Activated naive CD4-positive, alpha-beta T cell treated with anti-CD3 and anti-CD28 coated beads, Interleukin-2, amount 50 U/mL, for 16 hours (primary cell): ENCODE data around the gene PITX3.
"Not testable (repeated sequence)": the region's sequence is repeated elsewhere in the genome, so short reads cannot be mapped to it uniquely, and the experiment has no call there.

Source experiments
- DNase-seq: peaks from one replicate; pipeline ENCODE4 v3.0.0-alpha.2; 2020

Gene PITX3

GRCh38 chr10:102254426-102254825 lies 13.1 kb upstream of the PITX3 start:
- no peak for DNase-seq

DNA sequence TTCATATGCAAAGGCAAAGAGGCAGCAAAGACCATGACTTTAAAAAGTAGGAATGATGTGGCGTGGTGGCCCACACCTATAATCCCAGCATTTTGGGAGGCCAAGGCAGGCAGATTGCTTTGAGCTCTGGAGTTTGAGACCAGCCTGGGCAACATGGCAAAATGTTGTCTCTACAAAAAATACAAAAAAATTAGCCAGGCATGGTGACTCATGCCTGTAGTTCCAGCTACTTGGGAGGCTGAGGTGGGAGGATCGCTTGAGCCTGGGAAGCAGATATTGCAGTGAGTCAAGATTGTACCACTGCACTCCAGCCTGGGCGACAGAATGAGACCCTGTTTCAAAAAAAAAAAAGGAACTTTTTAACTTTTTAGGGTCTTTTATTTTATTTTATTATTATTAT lies 11.2 kb upstream of the PITX3 start:
- not testable (repeated sequence) for DNase-seq

- no peak for DNase-seq
These were observed 6.4 kb upstream of the PITX3 start for GRCh38 chr10:102247734-102248133.

DNA sequence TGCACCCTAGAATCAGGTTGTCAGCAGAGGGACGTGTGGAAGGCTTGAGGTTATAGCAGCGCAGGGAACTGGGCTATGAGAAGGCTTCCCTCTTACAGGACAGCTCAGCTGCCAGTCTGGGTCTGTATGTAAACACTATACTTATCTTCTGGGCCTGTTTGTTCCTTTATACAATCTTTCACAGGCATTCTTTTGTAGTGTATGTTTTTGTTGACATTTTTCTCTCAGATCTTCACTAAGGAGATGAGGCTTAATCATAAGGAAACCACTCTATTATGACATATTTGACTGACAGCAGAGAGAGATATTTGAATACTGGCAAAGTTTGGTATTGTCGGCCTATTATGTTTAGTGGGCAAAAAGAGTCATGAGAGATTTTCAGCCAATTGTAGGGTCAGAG lies 4.9 kb upstream of the PITX3 start:
- no peak for DNase-seq

DNA sequence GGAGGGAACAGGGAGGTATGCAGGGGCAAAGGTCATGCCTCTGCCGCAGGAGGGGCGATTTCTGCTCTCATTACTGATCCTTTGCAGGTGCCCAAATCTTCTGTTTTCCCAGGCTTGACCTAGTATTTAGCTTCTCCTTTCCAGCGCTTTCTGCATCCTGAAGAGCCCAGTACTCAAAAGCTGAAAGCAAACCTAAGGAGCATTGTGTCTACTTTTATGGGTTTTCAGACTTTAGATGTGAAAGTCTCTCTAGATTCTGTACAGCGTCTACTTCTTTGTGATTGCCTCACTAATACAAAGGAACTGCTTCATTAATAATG lies 4.6 kb upstream of the PITX3 start:
- DNase-seq, result no peak

DNA sequence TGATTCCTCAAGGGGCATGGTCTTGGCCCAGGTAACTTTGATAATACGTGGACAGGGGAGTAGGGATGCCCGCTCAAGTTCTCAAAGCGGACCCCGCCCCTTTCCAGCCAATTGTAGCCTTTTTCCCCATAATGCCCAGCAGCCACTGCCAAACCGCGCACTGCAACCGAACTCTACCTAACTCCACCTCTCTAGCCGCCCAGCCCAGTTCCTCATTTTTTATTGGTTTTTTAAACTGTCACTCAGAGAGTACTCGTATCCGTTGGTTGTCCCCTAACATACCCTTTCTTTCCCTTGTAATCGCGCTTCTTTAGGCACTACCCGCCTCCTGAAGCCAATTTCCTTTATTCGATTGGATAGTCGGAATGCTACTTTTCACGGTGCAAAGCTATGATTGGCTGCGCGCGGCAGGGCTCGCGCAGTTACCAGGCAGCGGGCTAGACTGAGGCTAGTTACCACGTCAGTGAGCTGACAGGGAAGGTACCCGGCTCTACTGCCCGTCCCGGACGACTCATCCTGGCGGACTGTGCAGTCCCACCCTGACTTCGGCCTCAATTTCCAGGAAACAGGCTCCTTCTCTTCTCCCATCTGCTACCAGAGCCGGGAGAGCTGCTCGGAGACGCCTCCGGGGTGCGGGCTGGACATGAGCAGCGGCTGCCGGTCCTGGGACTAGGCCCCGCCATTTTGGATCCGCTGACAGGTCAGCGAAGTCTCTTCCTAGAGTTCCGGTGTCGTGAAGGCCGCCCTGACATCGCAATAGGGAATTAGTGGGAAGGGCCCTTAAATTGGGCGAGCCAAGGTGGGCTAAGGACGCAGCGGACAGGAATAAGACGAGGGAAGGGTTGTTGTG lies 4.0 kb upstream of the PITX3 start, which contains the start of gene GBF1:
TSS of gene GBF1 (plus strand) at position 451 of the 850 bp plus-strand sequence. CDS start 13,407 bp downstream, outside the sequence.
- peak; percentile 86 for DNase-seq

- DNase-seq, result no peak
These were observed 2.0 kb upstream of the PITX3 start for GRCh38 chr10:102243309-102243708.

GRCh38 chr10:102242118-102242485 lies 790 bp upstream of the PITX3 start:
- DNase-seq, result no peak

- no peak for DNase-seq
These were observed 274 bp downstream of the PITX3 start for GRCh38 chr10:102241032-102241443.

DNA sequence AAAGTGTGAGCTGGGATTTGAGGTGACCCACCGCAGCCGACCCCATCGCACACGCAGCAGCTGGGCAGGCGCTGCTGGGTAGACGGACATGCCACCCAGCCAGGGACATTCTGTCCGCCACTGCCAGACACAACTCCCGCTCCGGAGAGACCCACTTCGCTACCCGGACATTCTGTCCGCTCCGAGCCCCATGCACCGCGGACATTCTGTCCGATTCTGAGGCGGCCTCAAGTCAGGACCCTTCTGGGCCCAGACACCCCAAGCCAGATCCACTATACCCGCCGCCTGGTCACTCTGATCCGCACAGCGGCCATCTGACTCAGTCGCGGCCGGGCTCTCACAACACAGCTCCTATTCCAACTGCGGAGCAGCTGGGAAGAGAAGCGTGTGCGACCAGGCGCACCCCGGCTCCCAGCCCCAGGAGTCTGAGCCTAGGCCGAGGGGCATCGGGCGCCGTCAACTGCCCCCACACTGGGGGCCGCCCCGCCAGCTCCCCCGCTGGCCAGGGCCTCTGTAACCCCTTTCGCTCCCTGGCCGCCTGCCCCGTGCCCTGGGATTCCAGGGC lies 763 bp downstream of the PITX3 start:
- DNase-seq, result no peak

DNA sequence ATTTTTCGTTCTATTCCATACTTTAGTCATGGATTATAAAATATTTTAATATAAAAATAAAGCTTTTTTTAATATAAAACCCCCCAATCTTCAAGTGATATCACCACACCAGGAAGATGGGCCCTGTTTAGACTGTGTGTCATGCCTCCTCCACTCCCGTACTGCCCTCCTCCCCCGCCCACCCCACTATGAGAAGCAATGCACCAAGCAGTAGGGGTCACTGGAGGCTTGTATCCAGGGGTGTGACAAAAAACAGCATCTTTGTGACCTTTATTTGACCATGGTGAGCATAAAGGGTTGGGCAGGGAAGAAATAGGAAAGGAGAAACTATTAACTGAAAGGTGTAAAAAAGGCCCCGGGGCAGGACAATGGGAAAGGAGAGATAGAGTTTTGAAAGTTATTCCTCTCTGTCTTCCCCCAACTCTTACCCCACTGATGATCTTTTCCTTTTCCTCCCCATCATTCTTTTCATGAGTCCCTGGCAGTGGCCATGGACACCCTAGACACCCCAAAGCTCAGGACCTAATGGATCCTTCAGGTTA lies 3.5 kb downstream of the PITX3 start:
- no peak for DNase-seq

- no peak for DNase-seq
These were observed 5.3 kb downstream of the PITX3 start for GRCh38 chr10:102236006-102236405.

- no peak for DNase-seq
These were observed 5.8 kb downstream of the PITX3 start for GRCh38 chr10:102235598-102235920.

DNA sequence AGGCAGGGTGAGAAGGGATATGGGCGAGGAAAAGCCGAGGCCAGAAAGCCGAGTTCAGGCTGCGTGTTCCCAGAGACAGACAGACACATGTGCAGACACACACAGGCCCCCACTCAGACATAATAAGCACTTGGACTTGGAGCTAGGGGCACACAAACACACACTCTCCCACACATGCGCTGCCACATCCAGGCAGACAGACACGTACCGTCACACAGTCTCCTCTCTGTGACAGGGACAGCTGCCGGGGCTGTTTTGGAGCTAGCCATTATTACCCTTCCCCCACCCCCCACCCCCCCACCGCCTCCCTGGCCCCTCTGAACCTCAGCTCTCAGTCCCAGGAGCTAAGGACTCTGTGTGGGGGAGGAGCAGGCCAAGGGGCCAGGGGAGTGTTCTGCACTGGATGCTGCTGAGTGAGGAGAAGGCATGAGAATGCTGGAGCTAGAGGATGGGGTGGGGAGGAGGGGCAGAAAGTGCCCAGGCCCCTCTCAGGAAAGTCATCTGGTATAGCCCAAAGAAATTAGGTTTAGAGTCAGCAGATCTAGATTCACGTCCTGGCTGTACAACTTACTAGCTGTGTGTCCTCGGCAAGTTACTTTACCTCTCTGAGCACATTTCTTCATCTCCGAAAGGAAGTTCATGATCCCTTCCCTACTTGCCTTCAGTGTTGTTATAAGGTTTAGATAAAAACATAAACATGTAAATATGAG lies 6.3 kb downstream of the PITX3 start:
- DNase-seq, result no peak

DNA sequence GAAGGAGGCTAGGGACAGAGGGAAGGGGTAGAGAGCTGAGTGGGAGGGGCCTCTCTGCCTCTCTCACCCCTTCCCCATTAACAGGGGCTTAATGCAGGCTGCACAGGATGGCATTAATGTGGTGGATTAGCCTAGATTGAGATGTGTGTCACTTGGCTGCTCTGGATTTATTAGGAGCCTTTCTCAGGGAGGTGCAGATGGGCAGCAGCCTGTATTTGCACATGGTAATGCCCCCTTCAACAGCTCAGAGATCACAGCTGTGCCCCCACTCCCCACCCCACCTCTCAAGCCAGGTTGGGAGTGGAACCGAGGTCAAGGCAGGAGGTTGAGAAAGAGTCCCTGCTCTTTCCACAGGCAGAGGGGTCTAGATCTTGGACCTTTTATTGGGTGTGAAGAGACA lies 7.3 kb downstream of the PITX3 start:
- DNase-seq, result no peak

DNA sequence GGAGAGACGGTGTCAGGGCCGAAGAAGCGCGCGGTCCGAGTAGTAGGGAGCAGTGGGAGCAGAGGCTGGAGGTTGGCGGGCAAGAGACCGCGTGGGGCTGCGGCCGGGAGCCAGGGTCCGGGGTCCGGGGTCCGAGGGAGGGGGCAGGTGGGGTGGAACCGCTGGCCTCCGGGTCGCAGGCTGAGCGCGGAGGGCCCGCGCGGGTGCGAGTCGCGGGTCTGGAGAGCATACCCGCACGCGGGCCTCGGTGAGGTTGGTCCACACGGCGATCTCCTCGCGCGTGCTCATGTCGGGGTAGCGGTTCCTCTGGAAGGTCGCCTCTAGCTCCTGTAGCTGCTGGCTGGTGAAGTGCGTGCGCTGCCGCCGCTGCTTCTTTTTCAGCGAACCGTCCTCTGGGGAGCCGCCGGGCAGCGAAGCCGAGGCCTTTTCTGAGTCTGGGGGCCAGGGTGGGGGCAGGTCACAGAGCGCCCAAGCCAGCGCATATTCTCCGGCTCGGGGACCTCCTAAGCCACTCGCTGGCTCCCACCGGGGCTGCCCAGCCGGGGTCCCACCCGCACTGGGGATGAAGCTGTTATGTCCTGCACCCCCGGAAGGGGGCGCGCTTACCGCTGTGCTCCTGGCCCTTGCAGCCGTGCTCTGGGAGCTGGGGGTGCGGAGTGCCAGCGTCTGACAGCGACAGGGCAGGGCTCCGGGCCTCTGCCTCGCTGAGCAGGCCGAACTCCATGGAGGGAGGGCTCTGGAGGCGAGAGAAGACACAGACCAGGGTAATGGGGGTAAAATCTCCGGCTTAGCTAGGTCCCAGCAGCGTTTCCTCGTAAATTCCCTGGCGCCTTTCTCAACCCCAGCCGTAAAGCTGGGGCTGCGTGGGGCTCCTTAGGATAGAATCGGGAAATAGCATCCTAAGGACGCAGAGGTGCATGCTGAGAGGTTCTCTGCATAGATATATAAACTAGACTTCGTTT lies 9.7 kb downstream of the PITX3 start:
- peak; percentile 74 for DNase-seq

DNA sequence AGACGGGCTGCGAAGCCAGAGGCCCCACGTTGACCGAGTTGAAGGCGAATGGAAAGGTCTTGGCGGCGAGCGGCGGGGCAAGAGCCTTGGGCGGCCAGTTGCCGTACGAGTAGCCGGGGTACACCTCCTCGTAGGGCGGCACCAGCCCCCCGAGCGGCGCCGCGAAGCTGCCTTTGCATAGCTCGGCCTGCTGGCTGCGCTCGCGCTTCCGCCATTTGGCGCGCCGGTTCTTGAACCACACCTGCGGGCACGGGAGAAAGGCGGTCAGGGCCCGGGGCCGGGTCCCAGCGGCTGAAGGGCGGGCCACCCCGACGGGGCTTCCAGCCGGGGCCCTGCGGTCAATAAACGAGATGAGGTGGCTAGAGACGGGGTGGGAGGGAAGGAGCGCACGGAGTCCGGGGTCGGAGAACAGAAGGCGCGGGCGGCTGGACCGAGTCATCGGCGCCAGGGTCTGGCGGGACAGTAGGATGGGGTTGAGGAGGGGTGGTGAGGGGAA lies 10.4 kb downstream of the PITX3 start:
- peak; percentile 48 for DNase-seq

GRCh38 chr10:102230264-102230860 lies 10.9 kb downstream of the PITX3 start:
- peak; percentile 47 for DNase-seq

- peak; percentile 89 for DNase-seq
These were observed 11.5 kb downstream of the PITX3 start for GRCh38 chr10:102229810-102230263.

- no peak for DNase-seq
These were observed 14.3 kb downstream of the PITX3 start for GRCh38 chr10:102227050-102227449.

DNA sequence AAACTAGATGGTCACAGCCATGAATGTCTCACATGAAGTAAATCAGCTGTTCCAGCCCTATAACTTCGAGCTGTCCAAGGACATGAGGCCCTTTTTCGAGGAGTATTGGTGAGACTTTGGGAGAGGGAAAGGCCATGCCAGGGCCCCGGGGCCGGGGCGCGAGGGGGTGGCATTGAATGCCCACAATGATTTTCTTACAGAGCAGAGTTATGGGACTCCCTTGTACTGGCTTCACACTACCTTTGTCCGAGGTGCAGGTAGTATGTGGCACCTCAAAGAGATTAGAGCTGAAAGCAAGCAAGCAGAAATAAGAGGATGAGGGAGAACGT lies 14.8 kb downstream of the PITX3 start:
- no peak for DNase-seq
